Neural progenitor cell (in vitro differentiated cells): Measurements from ENCODE around the gene PIP5K1B. TPM values are rescaled to one million over a fixed set of nuclear protein-coding genes. Genes with fewer than 3 reads are reported as not detected.

Source experiments
- DNase-seq: peaks from one replicate; pipeline ENCODE4 v3.0.0-alpha.2; 2016; ENCODE audit warnings: low spot score
- H2AFZ ChIP-seq: fragments of 200-600 bp; sonication (generic); replicated peaks from 2 replicates; pipeline ENCODE4 v1.6.1; 2016; ENCODE audit warnings: antibody characterized with exemption
- H3F3A ChIP-seq: fragments of 200-600 bp; sonication (generic); 2 replicates; pipeline ENCODE4 v1.6.1; 2016; ENCODE audit warnings: antibody characterized with exemption, low read depth
- H3K27ac ChIP-seq: fragments of 200-600 bp; sonication (generic); 2 replicates; pipeline ENCODE4 v1.5.1; 2016; ENCODE audit warnings: mild to moderate bottlenecking
- H3K27me3 ChIP-seq: fragments of 200-600 bp; sonication (generic); 2 replicates; pipeline ENCODE4 v1.6.1; 2016; ENCODE audit warnings: mild to moderate bottlenecking, moderate library complexity
- H3K36me3 ChIP-seq: fragments of 200-600 bp; sonication (generic); 2 replicates; pipeline ENCODE4 v1.5.1; 2016
- H3K4me1 ChIP-seq: fragments of 200-600 bp; sonication (generic); 2 replicates; pipeline ENCODE4 v1.6.1; 2016; ENCODE audit warnings: mixed run types
- H3K4me2 ChIP-seq: fragments of 200-600 bp; sonication (generic); 2 replicates; pipeline ENCODE4 v1.6.1; 2016
- H3K4me3 ChIP-seq: fragments of 200-600 bp; sonication (generic); 2 replicates; pipeline ENCODE4 v1.5.1; 2016
- H3K79me2 ChIP-seq: fragments of 200-600 bp; sonication (generic); 2 replicates; pipeline ENCODE4 v1.6.1; 2016; ENCODE audit warnings: low read depth
- H3K9ac ChIP-seq: fragments of 200-600 bp; sonication (generic); 2 replicates; pipeline ENCODE4 v1.6.1; 2016
- H3K9me3 ChIP-seq: fragments of 200-600 bp; sonication (generic); 2 replicates; pipeline ENCODE4 v1.5.1; 2016; ENCODE audit warnings: low read depth
- H4K20me1 ChIP-seq: fragments of 200-600 bp; sonication (generic); 2 replicates; pipeline ENCODE4 v1.6.1; 2016; ENCODE audit warnings: low read depth
- H3K27ac Mint-ChIP-seq: 3 replicates; pipeline ENCODE4 v1.8.0; 2021; ENCODE audit warnings: mixed read lengths
- H3K27me3 Mint-ChIP-seq: 2 replicates; pipeline ENCODE4 v1.8.0; 2022; ENCODE audit warnings: low read depth, mild to moderate bottlenecking, inconsistent platforms, moderate library complexity, mixed read lengths; ENCODE audit not compliant: insufficient read depth
- H3K36me3 Mint-ChIP-seq: 3 replicates; pipeline ENCODE4 v1.8.0; 2021; ENCODE audit warnings: mixed read lengths
- H3K4me1 Mint-ChIP-seq: 3 replicates; pipeline ENCODE4 v1.8.0; 2021; ENCODE audit warnings: mixed read lengths
- H3K4me3 Mint-ChIP-seq: 3 replicates; pipeline ENCODE4 v1.8.0; 2021; ENCODE audit warnings: mild to moderate bottlenecking, moderate library complexity, mixed read lengths
- H3K9me3 Mint-ChIP-seq: 3 replicates; pipeline ENCODE4 v1.8.0; 2020; ENCODE audit warnings: mixed read lengths
- CTCF ChIP-seq: fragments of 200-600 bp; sonication (generic); IDR thresholded peaks from 2 replicates; pipeline ENCODE4 v1.5.1; 2017; ENCODE audit warnings: antibody characterized with exemption, mild to moderate bottlenecking
- EZH2 ChIP-seq: fragments of 200-600 bp; sonication (generic); IDR thresholded peaks from 2 replicates; pipeline ENCODE4 v1.6.1; 2017; ENCODE audit warnings: antibody characterized with exemption, mild to moderate bottlenecking, moderate library complexity
- EZH2phosphoT487 ChIP-seq: fragments of 200-600 bp; sonication (generic); IDR thresholded peaks from 2 replicates; pipeline ENCODE4 v1.6.1; 2017; ENCODE audit warnings: antibody characterized with exemption
- total RNA-seq: library from RNA; depleted of rRNA; stranded (reverse); fragments of >200 nt; gene quantifications from 2 replicates; pipeline ENCODE4 v1.2.3, GENCODE V29; 2015; ENCODE audit warnings: low replicate concordance

PIP5K1B gene
- total RNA-seq, 1 donor from 2014 or later: 3.2 TPM

GRCh38 chr9:68805890-68806517, 101.0 kb downstream of the PIP5K1B start:
- no peak for TF ChIP-seq EZH2
- TF ChIP-seq EZH2phosphoT487: no peak
- H3F3A ChIP-seq: no peaks in the 10 kb centered on the region
- H3K4me2 ChIP-seq: no peak overlapping the region
- Mint-ChIP-seq H3K27ac (no peak overlapping the region), H3K4me3 (no peak overlapping the region), H3K9me3 (no peaks in the 10 kb centered on the region), H3K4me1 (peaks cover 31% of the 10 kb centered on the region), H3K36me3 (no peaks in the 10 kb centered on the region), H3K27me3 (no peaks in the 10 kb centered on the region)
- H3K27ac ChIP-seq: no peak overlapping the region
- no peaks in the 10 kb centered on the region for H4K20me1 ChIP-seq
- H3K27me3 ChIP-seq: no peaks in the 10 kb centered on the region
- no peaks in the 10 kb centered on the region for H3K9me3 ChIP-seq
- no peaks in the 10 kb centered on the region for H3K36me3 ChIP-seq
- DNase-seq: no peak
- no peak overlapping the region for H2AFZ ChIP-seq
- H3K4me1 ChIP-seq: peaks cover 8% of the 10 kb centered on the region
- no peak overlapping the region for H3K4me3 ChIP-seq
- H3K9ac ChIP-seq: no peak overlapping the region
- H3K79me2 ChIP-seq: no peaks in the 10 kb centered on the region

GRCh38 chr9:68808338-68808890, 103.4 kb downstream of the PIP5K1B start:
- no peak for TF ChIP-seq EZH2
- no peak for TF ChIP-seq EZH2phosphoT487
- no peak for TF ChIP-seq CTCF
- Mint-ChIP-seq H3K4me1 (peaks cover 37% of the 10 kb centered on the region), H3K36me3 (no peaks in the 10 kb centered on the region), H3K9me3 (no peaks in the 10 kb centered on the region), H3K27ac (no peak overlapping the region), H3K4me3 (no peak overlapping the region), H3K27me3 (no peaks in the 10 kb centered on the region)
- no peak overlapping the region for H3K4me2 ChIP-seq
- DNase-seq: no peak
- no peaks in the 10 kb centered on the region for H3K36me3 ChIP-seq
- no peaks in the 10 kb centered on the region for H3K79me2 ChIP-seq
- no peak overlapping the region for H3K4me3 ChIP-seq
- no peak overlapping the region for H3K9ac ChIP-seq
- H3K27me3 ChIP-seq: no peaks in the 10 kb centered on the region
- peaks cover 8% of the 10 kb centered on the region for H3K4me1 ChIP-seq
- no peak overlapping the region for H2AFZ ChIP-seq
- H3K9me3 ChIP-seq: no peaks in the 10 kb centered on the region
- H3F3A ChIP-seq: no peaks in the 10 kb centered on the region
- no peaks in the 10 kb centered on the region for H4K20me1 ChIP-seq
- no peak overlapping the region for H3K27ac ChIP-seq

- Histone ChIP-seq H2AFZ (no peak overlapping the region), H3K4me3 (no peak overlapping the region), H3F3A (no peaks in the 10 kb centered on the region), H3K9me3 (no peaks in the 10 kb centered on the region), H3K36me3 (no peaks in the 10 kb centered on the region), H3K9ac (no peak overlapping the region), H3K79me2 (no peaks in the 10 kb centered on the region), H3K27ac (no peak overlapping the region), H4K20me1 (no peaks in the 10 kb centered on the region), H3K4me1 (no peaks in the 10 kb centered on the region), H3K27me3 (no peaks in the 10 kb centered on the region), H3K4me2 (no peak overlapping the region)
- H3K4me1 Mint-ChIP-seq: peaks cover 3% of the 10 kb centered on the region
- peaks cover 4% of the 10 kb centered on the region for H3K36me3 Mint-ChIP-seq
- no peak for DNase-seq
- no peak overlapping the region for H3K27ac Mint-ChIP-seq
- no peak for TF ChIP-seq EZH2phosphoT487
- no peak for TF ChIP-seq CTCF
- TF ChIP-seq EZH2: no peak
- no peaks in the 10 kb centered on the region for H3K9me3 Mint-ChIP-seq
- H3K4me3 Mint-ChIP-seq: no peak overlapping the region
- H3K27me3 Mint-ChIP-seq: no peaks in the 10 kb centered on the region
Observed at GRCh38 chr9:68817079-68817875, 112.2 kb downstream of the PIP5K1B start.
